Measurements from ENCODE around the gene CBX8.

CBX8 gene

GRCh38 chr17:79839356-79840268 is 42.7 kb upstream of the CBX8 start, which contains the start of gene CBX4:
Gene CBX4 (minus strand): TSS chr17:79839440. CDS start chr17:79839251, 189 bp downstream.
- ChIA-PET CTCF (interaction anchor here (0.8 to 4.9 kb wide), 28 partner anchors 9 to 448 kb away, joined by 3 to 28 read pairs (median 4); partner anchors contain the start of genes CBX2 and CBX8), POLR2A (interaction anchor here (0.6 to 2.0 kb wide), 7 partner anchors 10 to 135 kb away, joined by 3 to 10 read pairs (median 6); partner anchors contain the start of gene CBX8)
- DNase-seq (ENCODE audit: extremely low spot score): peak; percentile 96
- TF ChIP-seq CTCF (IDR thresholded peaks at IDR 0.05; ENCODE audit: control extremely low read depth, extremely low read depth, low read depth, missing control alignments): peak; percentile 66

GRCh38 chr17:79838522-79839274 is 41.8 kb upstream of the CBX8 start:
- CTCF ChIA-PET: interaction anchor here (0.8 to 4.9 kb wide), 17 partner anchors 13 to 170 kb away, joined by 3 to 28 read pairs (median 4); partner anchors contain the start of genes CBX2 and CBX8
- DNase-seq (ENCODE audit: extremely low spot score): peak; percentile 53
- TF ChIP-seq CTCF (IDR thresholded peaks at IDR 0.05; ENCODE audit: control extremely low read depth, extremely low read depth, low read depth, missing control alignments): no peak
- POLR2A ChIA-PET: interaction anchor here (0.6 to 2.0 kb wide), 7 partner anchors 11 to 1148 kb away, joined by 3 to 10 read pairs (median 6); partner anchors contain the start of gene CBX8

GRCh38 chr17:79837888-79838521 is 41.1 kb upstream of the CBX8 start:
- DNase-seq (ENCODE audit: extremely low spot score): no peak
- POLR2A ChIA-PET: interaction anchor here (0.6 to 2.0 kb wide), 5 partner anchors 13 to 1149 kb away, joined by 3 to 10 read pairs (median 5); partner anchors contain the start of gene CBX8
- CTCF ChIA-PET: interaction anchor here (1.1 to 4.9 kb wide), 6 partner anchors 8 to 132 kb away, joined by 3 to 48 read pairs (median 5); no protein-coding TSS in a partner anchor
- no peak for TF ChIP-seq CTCF (IDR thresholded peaks at IDR 0.05; ENCODE audit: control extremely low read depth, extremely low read depth, low read depth, missing control alignments)

- ChIA-PET CTCF (interaction anchor here (0.8 to 3.3 kb wide), 8 partner anchors 9 to 133 kb away, joined by 3 to 48 read pairs (median 4); no protein-coding TSS in a partner anchor), POLR2A (interaction anchor here (0.6 to 1.8 kb wide), 3 partner anchors 32 to 40 kb away, joined by 3 to 8 read pairs (median 4); partner anchors contain the start of gene CBX8)
- no peak for TF ChIP-seq CTCF (IDR thresholded peaks at IDR 0.05; ENCODE audit: control extremely low read depth, extremely low read depth, low read depth, missing control alignments)
- peak; percentile 76 for DNase-seq (ENCODE audit: extremely low spot score)
These were observed 40.4 kb upstream of the CBX8 start for GRCh38 chr17:79836972-79837887.

GRCh38 chr17:79836510-79836971 is 39.7 kb upstream of the CBX8 start:
- DNase-seq (ENCODE audit: extremely low spot score): no peak
- ChIA-PET CTCF (interaction anchor here (0.8 to 3.3 kb wide), 9 partner anchors 9 to 134 kb away, joined by 3 to 48 read pairs (median 5); partner anchors contain the start of gene CBX8), POLR2A (interaction anchor here (0.6 to 1.8 kb wide), 4 partner anchors 32 to 91 kb away, joined by 3 to 8 read pairs (median 6); partner anchors contain the start of gene CBX8)
- TF ChIP-seq CTCF (IDR thresholded peaks at IDR 0.05; ENCODE audit: control extremely low read depth, extremely low read depth, low read depth, missing control alignments): no peak

Measured in GM10248 (cell line).